Psoas muscle (tissue), 8 donors: ENCODE measurements around the gene RAD51B. TPM values are rescaled to one million over a fixed set of nuclear protein-coding genes. Genes with fewer than 3 reads are reported as not detected.

Source experiments
- ATAC-seq, 4 donors: fragments of 200-7000 bp; cut with Tn5 transposase; one replicate each; pipeline ENCODE4 v1.9.1; 2020; ENCODE audit warnings: moderate library complexity in 3 of 4, mild to moderate bottlenecking in 2 of 4
- DNase-seq, 2 donors: peaks; one replicate each; pipeline ENCODE4 v3.0.0-alpha.2; 2020
- H3K27ac ChIP-seq: fragments of 200-600 bp; one replicate; pipeline ENCODE4 v1.8.0; 2022
- H3K27me3 ChIP-seq, 3 donors: fragments of 200-600 bp in 1 of 3; one replicate each; pipeline versions ENCODE4 v1.6.1 to v1.8.0; 2013 to 2022; ENCODE audit warnings: low read length in 2 of 3, mild to moderate bottlenecking in 2 of 3, moderate library complexity in 1 of 3; ENCODE audit not compliant: insufficient read depth in 3 of 3
- H3K36me3 ChIP-seq, 2 donors: fragments of 200-600 bp in 1 of 2; one replicate each; pipeline versions ENCODE4 v1.6.1 to v1.8.0; 2013 to 2022; ENCODE audit warnings: low read depth in 1 of 2, mild to moderate bottlenecking in 1 of 2, moderate library complexity in 1 of 2; ENCODE audit not compliant: insufficient read depth in 1 of 2
- H3K4me1 ChIP-seq: fragments of 200-600 bp; one replicate; pipeline ENCODE4 v1.8.0; 2022
- H3K4me3 ChIP-seq: fragments of 200-600 bp; one replicate; pipeline ENCODE4 v1.8.0; 2022; ENCODE audit warnings: mild to moderate bottlenecking
- H3K9me3 ChIP-seq: fragments of 200-600 bp; one replicate; pipeline ENCODE4 v1.8.0; 2022
- CTCF ChIP-seq: fragments of 200-600 bp; IDR thresholded peaks from one replicate; pipeline ENCODE4 v1.8.0; 2022; ENCODE audit warnings: antibody characterized with exemption
- WGBS, 3 donors: extraction: QIAGEN DNeasy Blood & Tissue Kit; methylation state at CpG; one replicate each; pipeline versions ENCODE4 v1.1.6 to v1.1.7; 2013; 5-methylcytosine and 5-hydroxymethylcytosine counted together
- intact Hi-C, 2 donors: fragments of 100-400 bp; cut with DNase I; formaldehyde crosslinking; loops; one replicate each; pipeline versions ENCODE4 v1.11.0 to v1.14.2; 2022
- polyA plus RNA-seq, 3 donors: library from polyadenylated mRNA; stranded (reverse); fragments of 200-250 nt; gene quantifications; one replicate each; pipeline ENCODE4 v1.2.3, GENCODE V29; 2013
- total RNA-seq, 4 donors: library from RNA; stranded (reverse); fragmentation: NEBNext Ultra II Directional in 2 of 4; extraction: Animal tissue kit (Norgen Biotek cat#: 25700) in 2 of 4; gene quantifications; one replicate each; pipeline versions ENCODE4 v1.2.1 to v1.2.4, GENCODE V29; 2021 to 2023
- donor health status: healthy with polysubstance abuse.
- donor health status: DM: no; HTN: no; CAD: no; lungs with moderate emphysema.
- donor health status: Bipolar disorder and iron deficiency.
- donor health status: healthy.
- donor health status: DM: yes; HTN: yes; CAD: no.
- donor health status: DM: no; HTN: no; CAD: no.
- donor health status: DM: no; HTN: no; CAD: no.
- donor health status: DM: yes; HTN: yes; CAD: no.

The RAD51B gene
- total and polyA plus RNA-seq, 7 donors: 0.60 to 7.2 (median 2.2) TPM

- Histone ChIP-seq H3K27ac (no peak overlapping the region), H3K27me3 (no peaks in the 10 kb centered on the region), H3K4me1 (peaks cover 41% of the 10 kb centered on the region), H3K36me3 (no peaks in the 10 kb centered on the region), H3K9me3 (no peaks in the 10 kb centered on the region), H3K4me3 (no peak overlapping the region)
- TF ChIP-seq CTCF: peak; percentile 75
- intact Hi-C loops: loop anchor here (2.0 to 10.0 kb wide), 4 partner anchors 303 to 898 kb away; no protein-coding TSS in a partner anchor
- DNase-seq: no peak
- WGBS, 3 donors: 11 to 22% (median 17%) methylated on average over 3 of the region's 3 CpGs
- ATAC-seq: peak; percentile 78 to 89 (median 84)
Measured at GRCh38 chr14:67943947-67944346, 124.4 kb downstream of the RAD51B start.

DNA sequence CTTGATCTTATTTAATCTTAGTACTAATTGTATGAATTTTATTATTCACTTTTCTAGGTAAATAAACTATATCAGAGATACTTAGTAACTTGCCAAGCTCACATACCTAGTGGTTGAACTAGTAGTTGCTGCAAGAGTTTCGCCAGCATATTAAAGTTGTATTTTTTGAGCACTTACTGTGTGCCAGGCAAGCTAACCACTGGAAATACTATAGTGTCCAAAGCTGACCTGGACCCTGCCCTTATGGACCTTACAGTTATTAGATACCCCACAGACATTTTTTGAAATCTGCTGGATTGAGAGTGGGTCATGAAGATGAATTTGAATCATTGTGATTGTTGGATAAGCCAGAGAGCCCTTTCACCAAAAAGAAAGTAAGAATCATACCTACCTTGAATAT is 125.0 kb downstream of the RAD51B start:
- Histone ChIP-seq H3K4me1 (peaks cover 41% of the 10 kb centered on the region), H3K9me3 (no peaks in the 10 kb centered on the region), H3K27ac (no peak overlapping the region), H3K36me3 (no peaks in the 10 kb centered on the region), H3K4me3 (no peak overlapping the region), H3K27me3 (no peaks in the 10 kb centered on the region)
- 93 to 97% (median 94%) methylated on average over 1 of the region's 1 CpG for WGBS, 3 donors
- DNase-seq (no peak), ATAC-seq (no peak)
- intact Hi-C loops: loop anchor here (5.0 to 10.0 kb wide), 3 partner anchors 303 to 898 kb away; no protein-coding TSS in a partner anchor
- no peak for TF ChIP-seq CTCF

DNA sequence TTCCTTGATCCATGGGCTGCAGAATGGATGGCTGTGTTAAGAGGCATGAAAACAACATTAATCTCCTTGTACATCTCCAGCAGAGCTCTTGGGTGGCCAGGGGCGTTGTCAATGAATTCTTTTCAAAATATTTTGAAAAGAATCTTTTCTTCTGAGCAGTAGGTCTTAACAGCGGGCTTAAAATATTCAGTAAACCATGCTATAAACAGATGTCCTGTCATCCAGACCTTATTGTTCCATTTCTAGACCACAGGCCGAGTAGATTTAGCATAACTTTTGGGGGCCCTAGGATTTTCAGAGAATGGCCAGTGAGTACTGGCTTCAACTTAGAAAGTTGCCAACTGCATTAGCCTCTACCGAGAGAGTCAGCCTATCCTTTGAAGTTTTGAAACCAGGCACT is 130.2 kb downstream of the RAD51B start:
- no peak for ATAC-seq
- H3K4me3 ChIP-seq: no peak overlapping the region
- H3K4me1 ChIP-seq: no peaks in the 10 kb centered on the region
- 90 to 91% (median 90%) methylated on average over 4 of the region's 4 CpGs for WGBS, 3 donors
- intact Hi-C loops: loop anchor here in 1 of 2 donors (10.0 kb wide), 1 partner anchor 705 kb away; no protein-coding TSS in a partner anchor
- H3K27ac ChIP-seq: no peak overlapping the region
- no peaks in the 10 kb centered on the region for H3K27me3 ChIP-seq
- H3K36me3 ChIP-seq: no peaks in the 10 kb centered on the region
- no peaks in the 10 kb centered on the region for H3K9me3 ChIP-seq
- no peak for TF ChIP-seq CTCF
- no peak for DNase-seq

DNA sequence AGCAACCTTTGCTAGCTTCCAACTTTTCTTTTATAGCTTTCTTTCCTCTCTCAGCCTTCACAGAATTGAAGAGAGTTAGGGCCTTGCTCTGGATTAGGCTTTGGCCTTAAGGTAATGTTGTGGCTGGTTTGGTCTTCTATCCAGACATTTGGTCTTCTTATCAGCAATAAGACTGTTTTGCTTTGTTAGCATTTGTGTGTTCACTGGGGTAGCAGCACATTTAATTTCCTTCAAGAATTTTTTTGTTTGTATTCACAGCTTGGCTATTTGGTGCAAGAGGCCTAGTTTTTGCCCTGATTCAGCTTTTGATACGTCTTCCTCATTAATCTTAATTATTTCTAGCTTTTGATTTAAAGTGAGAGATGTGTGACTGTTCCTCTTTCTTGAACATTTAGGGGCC is 130.8 kb downstream of the RAD51B start:
- WGBS, 3 donors: 92 to 100% (median 96%) methylated on average over 1 of the region's 1 CpG
- intact Hi-C loops: no loop called here

More for the DNA sequence above, 130.8 kb downstream of the RAD51B start:
- TF ChIP-seq CTCF: no peak
- Histone ChIP-seq H3K27me3 (no peaks in the 10 kb centered on the region), H3K36me3 (no peaks in the 10 kb centered on the region), H3K9me3 (no peaks in the 10 kb centered on the region), H3K27ac (no peak overlapping the region), H3K4me3 (no peak overlapping the region), H3K4me1 (no peaks in the 10 kb centered on the region)
- ATAC-seq: no peak
- DNase-seq: no peak
